ENCODE results near the gene MED22.

DNA sequence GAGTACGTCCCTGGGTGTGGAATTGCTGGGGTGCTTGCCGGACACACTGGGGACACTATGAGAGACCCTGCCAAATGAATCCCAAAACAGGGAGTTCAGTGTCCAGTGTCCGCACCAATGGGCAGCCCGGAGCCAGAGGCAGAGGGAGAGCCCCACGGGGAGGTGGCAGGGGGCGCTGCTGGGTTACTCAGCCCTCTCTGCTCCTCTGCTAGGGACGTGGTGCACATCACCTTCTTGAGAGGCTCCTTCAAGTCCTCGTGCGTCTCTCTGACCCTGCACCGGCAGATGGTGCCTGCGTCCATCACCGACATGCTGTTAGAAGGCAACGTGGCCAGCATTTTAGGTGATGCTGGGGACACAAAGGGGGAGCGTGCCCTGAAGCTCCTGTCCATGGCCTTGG lies 49.0 kb upstream of the MED22 start:
- TF ChIP-seq ARNTL (CRISPR knock-in tag; IDR thresholded peaks at IDR 0.05; ENCODE audit: borderline replicate concordance, low read depth) (no peak), OSR1 (CRISPR knock-in tag; IDR thresholded peaks at IDR 0.05) (no peak), SNAI2 (CRISPR knock-in tag; IDR thresholded peaks at IDR 0.05) (no peak), ZFP30 (CRISPR knock-in tag; IDR thresholded peaks at IDR 0.05) (no peak), ISL1 (CRISPR knock-in tag; IDR thresholded peaks at IDR 0.05) (no peak), GLIS3 (CRISPR knock-in tag; IDR thresholded peaks at IDR 0.05) (no peak), ZFP3 (CRISPR knock-in tag; IDR thresholded peaks at IDR 0.05) (no peak), ESRRG (CRISPR knock-in tag; IDR thresholded peaks at IDR 0.05) (no peak)
- TF ChIP-seq, protein P1, sequence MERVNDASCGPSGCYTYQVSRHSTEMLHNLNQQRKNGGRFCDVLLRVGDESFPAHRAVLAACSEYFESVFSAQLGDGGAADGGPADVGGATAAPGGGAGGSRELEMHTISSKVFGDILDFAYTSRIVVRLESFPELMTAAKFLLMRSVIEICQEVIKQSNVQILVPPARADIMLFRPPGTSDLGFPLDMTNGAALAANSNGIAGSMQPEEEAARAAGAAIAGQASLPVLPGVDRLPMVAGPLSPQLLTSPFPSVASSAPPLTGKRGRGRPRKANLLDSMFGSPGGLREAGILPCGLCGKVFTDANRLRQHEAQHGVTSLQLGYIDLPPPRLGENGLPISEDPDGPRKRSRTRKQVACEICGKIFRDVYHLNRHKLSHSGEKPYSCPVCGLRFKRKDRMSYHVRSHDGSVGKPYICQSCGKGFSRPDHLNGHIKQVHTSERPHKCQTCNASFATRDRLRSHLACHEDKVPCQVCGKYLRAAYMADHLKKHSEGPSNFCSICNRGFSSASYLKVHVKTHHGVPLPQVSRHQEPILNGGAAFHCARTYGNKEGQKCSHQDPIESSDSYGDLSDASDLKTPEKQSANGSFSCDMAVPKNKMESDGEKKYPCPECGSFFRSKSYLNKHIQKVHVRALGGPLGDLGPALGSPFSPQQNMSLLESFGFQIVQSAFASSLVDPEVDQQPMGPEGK (CRISPR knock-in tag; IDR thresholded peaks at IDR 0.05; ENCODE audit: borderline replicate concordance): no peak
- TF ChIP-seq, protein P2, sequence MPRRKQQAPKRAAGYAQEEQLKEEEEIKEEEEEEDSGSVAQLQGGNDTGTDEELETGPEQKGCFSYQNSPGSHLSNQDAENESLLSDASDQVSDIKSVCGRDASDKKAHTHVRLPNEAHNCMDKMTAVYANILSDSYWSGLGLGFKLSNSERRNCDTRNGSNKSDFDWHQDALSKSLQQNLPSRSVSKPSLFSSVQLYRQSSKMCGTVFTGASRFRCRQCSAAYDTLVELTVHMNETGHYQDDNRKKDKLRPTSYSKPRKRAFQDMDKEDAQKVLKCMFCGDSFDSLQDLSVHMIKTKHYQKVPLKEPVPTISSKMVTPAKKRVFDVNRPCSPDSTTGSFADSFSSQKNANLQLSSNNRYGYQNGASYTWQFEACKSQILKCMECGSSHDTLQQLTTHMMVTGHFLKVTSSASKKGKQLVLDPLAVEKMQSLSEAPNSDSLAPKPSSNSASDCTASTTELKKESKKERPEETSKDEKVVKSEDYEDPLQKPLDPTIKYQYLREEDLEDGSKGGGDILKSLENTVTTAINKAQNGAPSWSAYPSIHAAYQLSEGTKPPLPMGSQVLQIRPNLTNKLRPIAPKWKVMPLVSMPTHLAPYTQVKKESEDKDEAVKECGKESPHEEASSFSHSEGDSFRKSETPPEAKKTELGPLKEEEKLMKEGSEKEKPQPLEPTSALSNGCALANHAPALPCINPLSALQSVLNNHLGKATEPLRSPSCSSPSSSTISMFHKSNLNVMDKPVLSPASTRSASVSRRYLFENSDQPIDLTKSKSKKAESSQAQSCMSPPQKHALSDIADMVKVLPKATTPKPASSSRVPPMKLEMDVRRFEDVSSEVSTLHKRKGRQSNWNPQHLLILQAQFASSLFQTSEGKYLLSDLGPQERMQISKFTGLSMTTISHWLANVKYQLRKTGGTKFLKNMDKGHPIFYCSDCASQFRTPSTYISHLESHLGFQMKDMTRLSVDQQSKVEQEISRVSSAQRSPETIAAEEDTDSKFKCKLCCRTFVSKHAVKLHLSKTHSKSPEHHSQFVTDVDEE (CRISPR knock-in tag; IDR thresholded peaks at IDR 0.05): no peak
- TF ChIP-seq, protein P3, sequence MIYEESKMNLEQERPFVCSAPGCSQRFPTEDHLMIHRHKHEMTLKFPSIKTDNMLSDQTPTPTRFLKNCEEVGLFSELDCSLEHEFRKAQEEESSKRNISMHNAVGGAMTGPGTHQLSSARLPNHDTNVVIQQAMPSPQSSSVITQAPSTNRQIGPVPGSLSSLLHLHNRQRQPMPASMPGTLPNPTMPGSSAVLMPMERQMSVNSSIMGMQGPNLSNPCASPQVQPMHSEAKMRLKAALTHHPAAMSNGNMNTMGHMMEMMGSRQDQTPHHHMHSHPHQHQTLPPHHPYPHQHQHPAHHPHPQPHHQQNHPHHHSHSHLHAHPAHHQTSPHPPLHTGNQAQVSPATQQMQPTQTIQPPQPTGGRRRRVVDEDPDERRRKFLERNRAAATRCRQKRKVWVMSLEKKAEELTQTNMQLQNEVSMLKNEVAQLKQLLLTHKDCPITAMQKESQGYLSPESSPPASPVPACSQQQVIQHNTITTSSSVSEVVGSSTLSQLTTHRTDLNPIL (CRISPR knock-in tag; IDR thresholded peaks at IDR 0.05; ENCODE audit: low read depth): no peak
- TF ChIP-seq, protein P4, sequence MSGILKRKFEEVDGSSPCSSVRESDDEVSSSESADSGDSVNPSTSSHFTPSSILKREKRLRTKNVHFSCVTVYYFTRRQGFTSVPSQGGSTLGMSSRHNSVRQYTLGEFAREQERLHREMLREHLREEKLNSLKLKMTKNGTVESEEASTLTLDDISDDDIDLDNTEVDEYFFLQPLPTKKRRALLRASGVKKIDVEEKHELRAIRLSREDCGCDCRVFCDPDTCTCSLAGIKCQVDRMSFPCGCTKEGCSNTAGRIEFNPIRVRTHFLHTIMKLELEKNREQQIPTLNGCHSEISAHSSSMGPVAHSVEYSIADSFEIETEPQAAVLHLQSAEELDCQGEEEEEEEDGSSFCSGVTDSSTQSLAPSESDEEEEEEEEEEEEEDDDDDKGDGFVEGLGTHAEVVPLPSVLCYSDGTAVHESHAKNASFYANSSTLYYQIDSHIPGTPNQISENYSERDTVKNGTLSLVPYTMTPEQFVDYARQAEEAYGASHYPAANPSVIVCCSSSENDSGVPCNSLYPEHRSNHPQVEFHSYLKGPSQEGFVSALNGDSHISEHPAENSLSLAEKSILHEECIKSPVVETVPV (CRISPR knock-in tag; IDR thresholded peaks at IDR 0.05): no peak
